Measurements from ENCODE around the gene SGPP1. TPM values are rescaled to one million over a fixed set of nuclear protein-coding genes. Genes with fewer than 3 reads are reported as not detected.

The SGPP1 gene
- total RNA-seq, 1 donor from 2014 or later, result 6.5 TPM

DNA sequence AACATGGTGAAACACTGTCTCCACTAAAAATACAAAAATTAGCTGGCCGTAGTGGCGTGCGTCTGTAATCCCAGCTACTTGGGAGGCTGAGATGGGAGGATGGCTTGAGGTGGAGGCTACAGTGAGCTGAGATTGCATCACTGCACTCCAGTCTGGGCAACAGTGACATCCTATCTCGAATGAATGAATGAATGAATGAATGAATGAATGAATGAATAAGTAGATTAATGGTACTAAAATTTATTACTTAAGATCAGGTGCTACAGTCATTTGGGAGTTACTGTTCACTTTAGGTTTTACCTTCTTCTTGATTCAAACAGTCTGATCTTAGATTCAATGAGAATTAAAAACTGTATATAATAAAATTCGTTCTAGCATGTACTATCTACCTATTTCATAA, 54.6 kb downstream of the SGPP1 start:
- DNase-seq (ENCODE audit: low spot score, unreplicated experiment), result no peak
- Mint-ChIP-seq H3K4me1 (ENCODE audit: low read depth) (peaks cover 10% of the 10 kb centered on the region), H3K9me3 (ENCODE audit: low read depth) (no peaks in the 10 kb centered on the region), H3K27me3 (no peaks in the 10 kb centered on the region), H3K36me3 (ENCODE audit: insufficient read depth) (peaks cover 3% of the 10 kb centered on the region), H3K27ac (no peak overlapping the region), H3K4me3 (ENCODE audit: low read depth) (no peak overlapping the region)
- TF ChIP-seq, protein P1, sequence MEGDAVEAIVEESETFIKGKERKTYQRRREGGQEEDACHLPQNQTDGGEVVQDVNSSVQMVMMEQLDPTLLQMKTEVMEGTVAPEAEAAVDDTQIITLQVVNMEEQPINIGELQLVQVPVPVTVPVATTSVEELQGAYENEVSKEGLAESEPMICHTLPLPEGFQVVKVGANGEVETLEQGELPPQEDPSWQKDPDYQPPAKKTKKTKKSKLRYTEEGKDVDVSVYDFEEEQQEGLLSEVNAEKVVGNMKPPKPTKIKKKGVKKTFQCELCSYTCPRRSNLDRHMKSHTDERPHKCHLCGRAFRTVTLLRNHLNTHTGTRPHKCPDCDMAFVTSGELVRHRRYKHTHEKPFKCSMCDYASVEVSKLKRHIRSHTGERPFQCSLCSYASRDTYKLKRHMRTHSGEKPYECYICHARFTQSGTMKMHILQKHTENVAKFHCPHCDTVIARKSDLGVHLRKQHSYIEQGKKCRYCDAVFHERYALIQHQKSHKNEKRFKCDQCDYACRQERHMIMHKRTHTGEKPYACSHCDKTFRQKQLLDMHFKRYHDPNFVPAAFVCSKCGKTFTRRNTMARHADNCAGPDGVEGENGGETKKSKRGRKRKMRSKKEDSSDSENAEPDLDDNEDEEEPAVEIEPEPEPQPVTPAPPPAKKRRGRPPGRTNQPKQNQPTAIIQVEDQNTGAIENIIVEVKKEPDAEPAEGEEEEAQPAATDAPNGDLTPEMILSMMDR (IDR thresholded peaks at IDR 0.05; ENCODE audit: unreplicated experiment), result no peak

DNA sequence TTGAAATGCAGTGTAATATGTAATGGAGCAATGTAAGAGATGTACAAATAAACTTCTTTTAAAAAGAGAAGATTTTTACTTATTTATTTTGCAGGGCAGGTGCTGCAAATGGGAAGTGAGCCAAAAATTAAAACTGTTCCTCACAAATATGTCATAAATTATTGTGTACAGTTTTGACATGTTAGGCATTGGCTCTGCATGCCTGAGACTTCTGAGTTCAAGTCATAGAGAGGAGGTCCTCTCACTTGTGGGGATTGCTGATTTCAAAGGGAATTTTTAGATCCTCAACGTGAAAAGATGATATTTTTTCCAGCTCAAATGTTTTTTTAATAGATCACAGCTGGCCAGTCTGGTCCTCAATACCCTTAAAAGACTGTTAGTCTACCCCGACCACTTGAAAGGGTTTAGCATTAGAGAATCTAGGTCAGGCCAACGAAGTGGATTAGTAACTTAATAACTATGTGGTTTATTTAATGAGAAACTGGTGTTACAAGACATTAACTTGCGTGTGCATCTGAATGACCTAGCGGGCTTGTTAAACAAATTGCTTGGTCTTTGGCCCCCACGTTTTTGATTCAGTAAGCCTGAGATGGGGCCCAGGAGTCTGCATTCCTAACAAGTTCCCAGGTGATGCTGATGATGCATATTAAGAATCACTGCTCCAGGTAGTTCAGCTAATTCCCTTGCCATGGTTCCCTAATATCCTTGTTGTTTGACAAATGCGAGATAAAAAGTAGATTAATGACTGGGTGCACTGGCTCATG, 55.3 kb downstream of the SGPP1 start:
- peaks cover 3% of the 10 kb centered on the region for H3K36me3 Mint-ChIP-seq (ENCODE audit: insufficient read depth)
- H3K4me3 Mint-ChIP-seq (ENCODE audit: low read depth), result no peak overlapping the region
- H3K27me3 Mint-ChIP-seq, result no peaks in the 10 kb centered on the region
- H3K4me1 Mint-ChIP-seq (ENCODE audit: low read depth), result peaks cover 10% of the 10 kb centered on the region
- TF ChIP-seq, protein P1 (IDR thresholded peaks at IDR 0.05; ENCODE audit: unreplicated experiment), result no peak
- no peaks in the 10 kb centered on the region for H3K9me3 Mint-ChIP-seq (ENCODE audit: low read depth)
- no peak for DNase-seq (ENCODE audit: low spot score, unreplicated experiment)
- peak overlapping the region; percentile 8 for H3K27ac Mint-ChIP-seq

DNA sequence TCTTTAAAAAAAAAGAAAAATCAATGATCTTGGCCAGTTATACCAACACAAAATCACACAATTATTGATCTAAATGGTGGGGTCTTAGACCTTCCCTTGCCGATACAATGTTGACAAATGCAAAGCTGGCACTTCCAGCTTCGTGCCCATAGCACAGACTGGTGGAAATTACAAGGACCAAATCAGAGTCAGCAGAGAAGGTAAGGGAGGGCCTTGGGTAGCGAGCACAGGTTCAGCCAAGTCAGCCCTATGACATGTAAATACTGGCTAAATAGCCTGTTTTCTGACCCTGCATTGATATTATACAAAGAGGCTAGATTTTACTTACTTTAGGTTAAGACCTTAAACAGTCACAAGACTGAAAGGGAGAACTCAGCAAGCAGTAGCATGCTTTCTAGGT, 55.9 kb downstream of the SGPP1 start:
- H3K4me3 Mint-ChIP-seq (ENCODE audit: low read depth), result no peak overlapping the region
- H3K36me3 Mint-ChIP-seq (ENCODE audit: insufficient read depth), result peaks cover 3% of the 10 kb centered on the region
- no peaks in the 10 kb centered on the region for H3K27me3 Mint-ChIP-seq
- DNase-seq (ENCODE audit: low spot score, unreplicated experiment), result no peak
- H3K9me3 Mint-ChIP-seq (ENCODE audit: low read depth), result no peaks in the 10 kb centered on the region
- TF ChIP-seq, protein P1 (IDR thresholded peaks at IDR 0.05; ENCODE audit: unreplicated experiment), result no peak
- peaks cover 10% of the 10 kb centered on the region for H3K4me1 Mint-ChIP-seq (ENCODE audit: low read depth)
- H3K27ac Mint-ChIP-seq, result peak overlapping the region; percentile 2

DNA sequence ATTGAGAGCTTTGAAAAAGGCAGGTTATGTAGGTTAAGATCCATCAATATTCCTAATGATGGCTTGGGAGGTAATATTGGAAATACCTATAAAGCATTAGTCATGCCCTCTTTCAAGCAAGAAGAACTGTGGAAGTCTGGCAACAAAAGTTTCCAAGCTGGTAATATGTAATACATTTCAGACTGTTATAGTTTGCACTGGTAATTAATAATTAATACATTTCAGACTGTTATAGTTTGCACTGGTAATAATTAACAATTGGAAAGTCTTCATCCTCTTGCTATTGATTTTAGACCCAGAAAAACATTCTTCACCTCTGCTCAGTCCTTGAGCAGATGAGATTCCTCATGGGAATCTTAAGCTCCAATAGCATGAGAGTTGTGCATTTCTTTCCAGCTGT, 57.2 kb downstream of the SGPP1 start:
- H3K36me3 Mint-ChIP-seq (ENCODE audit: insufficient read depth), result no peaks in the 10 kb centered on the region
- H3K4me1 Mint-ChIP-seq (ENCODE audit: low read depth), result peaks cover 10% of the 10 kb centered on the region
- H3K9me3 Mint-ChIP-seq (ENCODE audit: low read depth), result no peaks in the 10 kb centered on the region
- H3K27ac Mint-ChIP-seq, result no peak overlapping the region
- H3K4me3 Mint-ChIP-seq (ENCODE audit: low read depth), result no peak overlapping the region
- DNase-seq (ENCODE audit: low spot score, unreplicated experiment), result no peak
- TF ChIP-seq, protein P1 (IDR thresholded peaks at IDR 0.05; ENCODE audit: unreplicated experiment), result no peak
- H3K27me3 Mint-ChIP-seq, result no peaks in the 10 kb centered on the region

DNA sequence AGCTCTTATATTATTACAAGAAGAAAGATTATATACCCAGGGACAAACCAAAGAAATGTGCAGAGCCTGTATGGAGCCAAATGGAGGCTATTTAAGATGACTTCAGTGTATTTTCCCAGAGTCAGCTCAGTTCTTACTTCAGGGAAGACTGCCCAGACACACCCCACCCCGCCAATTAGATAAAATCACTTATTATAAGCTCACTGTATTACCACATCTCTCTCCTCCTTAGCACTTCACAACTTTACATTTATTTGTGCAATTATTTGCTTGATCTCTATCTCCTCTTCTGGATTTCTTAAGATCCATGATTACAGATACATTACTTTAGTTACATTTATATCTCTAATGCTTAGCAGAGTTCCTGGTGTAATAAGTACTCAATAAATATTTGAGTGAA, 61.5 kb downstream of the SGPP1 start:
- DNase-seq (ENCODE audit: low spot score, unreplicated experiment), result no peak
- no peak overlapping the region for H3K4me3 Mint-ChIP-seq (ENCODE audit: low read depth)
- no peaks in the 10 kb centered on the region for H3K9me3 Mint-ChIP-seq (ENCODE audit: low read depth)
- H3K27me3 Mint-ChIP-seq, result no peaks in the 10 kb centered on the region
- no peak overlapping the region for H3K27ac Mint-ChIP-seq
- peaks cover 1% of the 10 kb centered on the region for H3K4me1 Mint-ChIP-seq (ENCODE audit: low read depth)
- H3K36me3 Mint-ChIP-seq (ENCODE audit: insufficient read depth), result no peaks in the 10 kb centered on the region
- TF ChIP-seq, protein P1 (IDR thresholded peaks at IDR 0.05; ENCODE audit: unreplicated experiment), result no peak

All from progenitor cell of endocrine pancreas (in vitro differentiated cells).